Glutamatergic neuron (in vitro differentiated cells): ENCODE results near the gene TBRG1. TPM values are rescaled to one million over a fixed set of nuclear protein-coding genes. Genes with fewer than 3 reads are reported as not detected.

Experiments
- DNase-seq: peaks from one replicate; pipeline ENCODE4 v3.0.0; 2022
- H3K27ac Mint-ChIP-seq: one replicate; pipeline ENCODE4 v1.8.0; 2020; ENCODE audit warnings: mild to moderate bottlenecking, mixed read lengths, inconsistent platforms; ENCODE audit not compliant: unreplicated experiment
- H3K27me3 Mint-ChIP-seq: one replicate; pipeline ENCODE4 v1.8.0; 2020; ENCODE audit warnings: mild to moderate bottlenecking, moderate library complexity, mixed read lengths, inconsistent platforms; ENCODE audit not compliant: unreplicated experiment
- H3K36me3 Mint-ChIP-seq: one replicate; pipeline ENCODE4 v1.8.0; 2020; ENCODE audit warnings: mild to moderate bottlenecking, mixed read lengths, inconsistent platforms; ENCODE audit not compliant: unreplicated experiment
- H3K4me1 Mint-ChIP-seq: one replicate; pipeline ENCODE4 v1.8.0; 2020; ENCODE audit warnings: mild to moderate bottlenecking, low read depth, mixed read lengths, inconsistent platforms; ENCODE audit not compliant: unreplicated experiment
- H3K4me3 Mint-ChIP-seq: one replicate; pipeline ENCODE4 v1.8.0; 2020; ENCODE audit warnings: mild to moderate bottlenecking, mixed read lengths, inconsistent platforms; ENCODE audit not compliant: unreplicated experiment
- H3K9me3 Mint-ChIP-seq: one replicate; pipeline ENCODE4 v1.8.0; 2020; ENCODE audit warnings: mild to moderate bottlenecking, moderate library complexity, mixed read lengths, inconsistent platforms; ENCODE audit not compliant: unreplicated experiment
- total RNA-seq: library from RNA; stranded (reverse); fragmentation: NEBNext Ultra II Directional; extraction: Animal tissue kit (Norgen Biotek cat#: 25700); gene quantifications from one replicate; pipeline ENCODE4 v1.2.1, GENCODE V29; 2021; ENCODE audit not compliant: unreplicated experiment
- TF ChIP-seq, protein P1 (sequence below): fragments of 200-600 bp; sonication (generic); IDR thresholded peaks from one replicate; pipeline ENCODE4 v1.5.0; 2021; ENCODE audit not compliant: partially characterized antibody, unreplicated experiment

Gene TBRG1
- total RNA-seq, 1 donor from 2014 or later, result 35.3 TPM

DNA sequence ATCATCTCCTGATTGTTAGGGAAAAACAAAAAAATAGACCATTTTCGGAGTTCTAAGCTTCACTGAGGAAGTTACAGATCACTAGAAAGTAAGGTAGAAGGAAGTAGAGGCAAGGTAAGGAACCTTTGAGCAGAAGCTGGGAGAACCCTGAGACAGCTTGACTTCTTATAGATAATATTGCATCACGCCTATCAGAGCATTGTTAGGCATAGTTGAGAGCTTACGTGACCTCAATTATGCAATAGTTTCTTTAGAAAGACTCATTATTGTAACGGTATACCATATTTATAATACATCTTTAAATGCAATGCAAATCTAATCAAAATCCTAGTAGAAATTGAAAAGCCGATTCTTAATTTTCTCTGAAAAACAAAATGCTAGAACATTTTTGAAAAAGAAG lies 4.9 kb downstream of the TBRG1 start:
- H3K4me3 Mint-ChIP-seq, result no peak overlapping the region
- H3K36me3 Mint-ChIP-seq, result no peaks in the 10 kb centered on the region
- H3K27me3 Mint-ChIP-seq, result no peaks in the 10 kb centered on the region
- H3K27ac Mint-ChIP-seq, result no peak overlapping the region
- no peak for DNase-seq
- H3K4me1 Mint-ChIP-seq, result peaks cover 10% of the 10 kb centered on the region
- TF ChIP-seq, protein P1, sequence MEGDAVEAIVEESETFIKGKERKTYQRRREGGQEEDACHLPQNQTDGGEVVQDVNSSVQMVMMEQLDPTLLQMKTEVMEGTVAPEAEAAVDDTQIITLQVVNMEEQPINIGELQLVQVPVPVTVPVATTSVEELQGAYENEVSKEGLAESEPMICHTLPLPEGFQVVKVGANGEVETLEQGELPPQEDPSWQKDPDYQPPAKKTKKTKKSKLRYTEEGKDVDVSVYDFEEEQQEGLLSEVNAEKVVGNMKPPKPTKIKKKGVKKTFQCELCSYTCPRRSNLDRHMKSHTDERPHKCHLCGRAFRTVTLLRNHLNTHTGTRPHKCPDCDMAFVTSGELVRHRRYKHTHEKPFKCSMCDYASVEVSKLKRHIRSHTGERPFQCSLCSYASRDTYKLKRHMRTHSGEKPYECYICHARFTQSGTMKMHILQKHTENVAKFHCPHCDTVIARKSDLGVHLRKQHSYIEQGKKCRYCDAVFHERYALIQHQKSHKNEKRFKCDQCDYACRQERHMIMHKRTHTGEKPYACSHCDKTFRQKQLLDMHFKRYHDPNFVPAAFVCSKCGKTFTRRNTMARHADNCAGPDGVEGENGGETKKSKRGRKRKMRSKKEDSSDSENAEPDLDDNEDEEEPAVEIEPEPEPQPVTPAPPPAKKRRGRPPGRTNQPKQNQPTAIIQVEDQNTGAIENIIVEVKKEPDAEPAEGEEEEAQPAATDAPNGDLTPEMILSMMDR, result no peak
- H3K9me3 Mint-ChIP-seq, result peaks cover 2% of the 10 kb centered on the region

DNA sequence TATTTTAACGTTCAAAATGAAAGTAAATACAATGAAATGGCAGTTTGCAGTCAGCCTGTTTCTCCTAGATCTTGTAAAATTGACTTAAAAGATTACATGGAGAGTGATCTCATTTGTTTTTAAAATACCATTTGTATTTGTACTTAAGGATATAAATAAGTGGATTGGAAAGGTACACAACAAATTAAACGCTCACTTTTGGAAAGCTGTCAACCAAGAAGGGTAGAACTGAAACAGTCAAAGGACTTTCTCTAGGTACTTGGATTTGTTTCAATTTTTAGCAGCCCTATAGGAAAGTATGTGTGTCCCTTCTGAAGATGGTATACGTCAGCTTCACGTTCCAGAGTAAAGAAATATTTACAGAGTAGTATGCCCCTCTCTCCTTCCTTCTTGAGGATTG lies 7.3 kb downstream of the TBRG1 start:
- TF ChIP-seq, protein P1, result no peak
- Mint-ChIP-seq H3K4me1 (no peaks in the 10 kb centered on the region), H3K27ac (no peak overlapping the region), H3K36me3 (no peaks in the 10 kb centered on the region), H3K27me3 (no peaks in the 10 kb centered on the region), H3K9me3 (no peaks in the 10 kb centered on the region), H3K4me3 (no peak overlapping the region)
- DNase-seq, result no peak

DNA sequence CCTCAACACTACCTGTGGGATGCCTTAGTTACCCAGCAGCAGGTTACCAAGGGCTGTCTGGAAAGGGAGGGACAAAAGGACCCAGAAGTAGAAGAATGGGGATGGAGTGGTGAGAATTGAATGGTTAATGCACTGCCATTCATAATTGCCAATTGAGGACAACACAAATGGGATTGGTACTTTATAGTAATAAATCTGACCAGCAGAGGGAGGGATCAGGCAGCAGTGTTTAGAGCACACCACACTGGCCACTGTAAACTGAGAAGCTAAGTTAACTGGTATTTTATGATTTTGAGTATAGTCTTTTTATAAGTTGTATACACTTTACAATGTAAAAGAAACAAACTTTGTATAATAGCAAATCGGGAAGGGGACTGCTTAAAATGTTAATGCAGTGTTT lies 10.7 kb downstream of the TBRG1 start:
- Mint-ChIP-seq H3K27ac (no peak overlapping the region), H3K36me3 (no peaks in the 10 kb centered on the region), H3K4me3 (no peak overlapping the region), H3K9me3 (no peaks in the 10 kb centered on the region), H3K27me3 (no peaks in the 10 kb centered on the region), H3K4me1 (no peaks in the 10 kb centered on the region)
- DNase-seq, result no peak
- TF ChIP-seq, protein P1, result peak; percentile 27

DNA sequence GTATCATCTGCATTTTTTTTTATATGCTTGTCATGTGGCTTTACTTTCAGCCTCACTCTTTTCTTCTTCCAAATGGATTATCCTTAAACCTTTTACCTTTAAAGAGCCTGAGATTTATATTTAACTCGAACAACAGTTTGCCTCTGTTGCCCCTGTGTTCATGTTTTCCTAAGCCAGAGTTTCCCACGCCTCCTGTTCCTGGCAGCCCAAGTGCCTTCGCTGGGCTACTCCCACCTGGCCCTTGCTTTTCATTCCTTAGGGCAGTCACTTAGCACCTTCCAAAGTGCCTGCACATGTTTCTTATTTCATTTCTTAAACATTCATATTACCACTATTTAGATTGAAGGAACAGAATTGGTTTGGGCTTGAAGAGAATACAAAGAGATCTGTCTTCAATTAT lies 13.3 kb downstream of the TBRG1 start:
- no peaks in the 10 kb centered on the region for H3K27me3 Mint-ChIP-seq
- DNase-seq, result no peak
- H3K9me3 Mint-ChIP-seq, result no peaks in the 10 kb centered on the region
- no peak overlapping the region for H3K4me3 Mint-ChIP-seq
- no peaks in the 10 kb centered on the region for H3K36me3 Mint-ChIP-seq
- H3K4me1 Mint-ChIP-seq, result no peaks in the 10 kb centered on the region
- no peak overlapping the region for H3K27ac Mint-ChIP-seq
- TF ChIP-seq, protein P1, result no peak

DNA sequence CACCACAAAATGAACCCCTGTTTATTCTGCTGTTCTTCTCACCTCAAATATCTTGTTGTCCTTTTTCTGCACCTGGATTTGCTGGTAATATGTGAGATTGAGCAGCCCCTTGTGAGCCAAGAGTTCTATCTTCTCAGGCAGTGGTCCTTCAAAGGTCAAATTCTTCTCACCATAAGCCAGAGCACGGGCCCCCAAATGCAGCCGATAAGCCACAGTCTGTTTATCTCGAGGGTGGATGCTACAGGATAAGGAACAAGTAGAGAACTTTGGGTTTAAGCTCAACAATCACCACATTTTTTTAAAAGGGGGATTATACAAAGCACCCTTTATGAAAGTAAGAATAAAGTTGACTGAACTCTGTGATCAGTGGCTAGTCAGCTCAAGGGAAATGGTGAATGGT lies 15.8 kb downstream of the TBRG1 start:
- no peak for DNase-seq
- Mint-ChIP-seq H3K27me3 (no peaks in the 10 kb centered on the region), H3K4me1 (no peaks in the 10 kb centered on the region), H3K36me3 (no peaks in the 10 kb centered on the region), H3K27ac (no peak overlapping the region), H3K9me3 (no peaks in the 10 kb centered on the region), H3K4me3 (no peak overlapping the region)
- TF ChIP-seq, protein P1, result no peak
